Measurements from ENCODE around the gene PAX7. TPM values are rescaled to one million over a fixed set of nuclear protein-coding genes. Genes with fewer than 3 reads are reported as not detected.

PAX7 gene
- polyA plus RNA-seq, 1 of the 3 experiments (the other 2 are of a cell fraction): not detected

GRCh38 chr1:18618546-18619466 lies 11.8 kb upstream of the PAX7 start:
- Histone ChIP-seq H3K4me1 (ENCODE audit: control insufficient read depth in 1 of 2, insufficient read depth in 2 of 2, low read depth in 1 of 2, low read length in 1 of 2) (no peaks in the 10 kb centered on the region), H3K4me2 (no peak overlapping the region), H2AFZ (ENCODE audit: low read depth) (no peak overlapping the region), H3K36me3 (replicated peaks in 1 of 2; ENCODE audit: control insufficient read depth in 1 of 2, insufficient read depth in 2 of 2, low read length in 1 of 2) (no peaks in the 10 kb centered on the region), H3K9ac (no peak overlapping the region), H3K79me2 (ENCODE audit: insufficient read depth) (no peaks in the 10 kb centered on the region), H3K9me3 (no peaks in the 10 kb centered on the region), H3K27me3 (ENCODE audit: insufficient read depth) (no peaks in the 10 kb centered on the region; the same call in 1 of the 2 replicates), H3K4me3 (ENCODE audit: low read depth in 2 of 2, low read length in 1 of 2) (no peak overlapping the region), H4K20me1 (ENCODE audit: insufficient read depth) (no peaks in the 10 kb centered on the region), H3K27ac (ENCODE audit: low read depth in 2 of 2, low read length in 1 of 2) (no peak overlapping the region), H3K9me2 (no peaks in the 10 kb centered on the region), H3F3A (replicated peaks; ENCODE audit: insufficient read depth) (no peaks in the 10 kb centered on the region)
- CTCF ChIA-PET: interaction anchor here (0.6 to 1.3 kb wide), 5 partner anchors 10 to 37 kb away, joined by 3 to 4 read pairs (median 3); no protein-coding TSS in a partner anchor
- 18% methylated on average over 10 of the region's 10 CpGs for WGBS (ENCODE audit: low lambda C conversion rate)
- DNase-seq: no peak
- peak; percentile 20; the same call in 1 of the 2 replicates for TF ChIP-seq JUND (IDR thresholded peaks at IDR 0.05)
- peak; percentile 22; the same call in 1 of the 2 replicates for TF ChIP-seq FOSL2 (IDR thresholded peaks at IDR 0.05; ENCODE audit: borderline replicate concordance, low read depth)
- no peak for TF ChIP-seq MEF2A (IDR thresholded peaks at IDR 0.05; ENCODE audit: borderline replicate concordance, low read depth)
- POLR2A ChIA-PET: no interaction called here

GRCh38 chr1:18619467-18619835 lies 11.2 kb upstream of the PAX7 start:
- no peak overlapping the region for H3K4me3 ChIP-seq (ENCODE audit: low read depth in 2 of 2, low read length in 1 of 2)
- H3K4me2 ChIP-seq: no peak overlapping the region
- H3K27ac ChIP-seq (ENCODE audit: low read depth in 2 of 2, low read length in 1 of 2): no peak overlapping the region
- H3K9ac ChIP-seq: no peak overlapping the region
- TF ChIP-seq USF1 (IDR thresholded peaks at IDR 0.05; ENCODE audit: borderline replicate concordance, low read depth) (no peak), GATA2 (CRISPR knock-in tag; IDR thresholded peaks at IDR 0.05) (no peak), JUND (IDR thresholded peaks at IDR 0.05) (no peak), SMC3 (IDR thresholded peaks at IDR 0.05; ENCODE audit: low read depth, low read length) (no peak), RCOR1 (IDR thresholded peaks at IDR 0.05; ENCODE audit: low read length) (no peak), ELF1 (IDR thresholded peaks at IDR 0.05) (no peak), IRF3 (IDR thresholded peaks at IDR 0.05; ENCODE audit: low read depth, low read length) (no peak), TCF12 (IDR thresholded peaks at IDR 0.05) (no peak), CTCF (IDR thresholded peaks at IDR 0.05) (no peak), RFX5 (IDR thresholded peaks at IDR 0.05; ENCODE audit: low read length) (no peak), EZH2phosphoT487 (IDR thresholded peaks at IDR 0.05; ENCODE audit: borderline replicate concordance, low read depth) (no peak), ZBTB33 (IDR thresholded peaks at IDR 0.05; ENCODE audit: borderline replicate concordance, low read depth) (no peak), REST (IDR thresholded peaks at IDR 0.05; ENCODE audit: low read depth, low read length) (no peak)
- no peaks in the 10 kb centered on the region for H3K79me2 ChIP-seq (ENCODE audit: insufficient read depth)
- no peaks in the 10 kb centered on the region for H3K9me2 ChIP-seq
- CTCF ChIA-PET: interaction anchor here (1.0 to 1.6 kb wide), 2 partner anchors 22 to 38 kb away, joined by 4 to 6 read pairs; no protein-coding TSS in a partner anchor
- H4K20me1 ChIP-seq (ENCODE audit: insufficient read depth): no peaks in the 10 kb centered on the region
- H2AFZ ChIP-seq (ENCODE audit: low read depth): no peak overlapping the region
- H3F3A ChIP-seq (replicated peaks; ENCODE audit: insufficient read depth): no peaks in the 10 kb centered on the region
- no peaks in the 10 kb centered on the region for H3K36me3 ChIP-seq (replicated peaks in 1 of 2; ENCODE audit: control insufficient read depth in 1 of 2, insufficient read depth in 2 of 2, low read length in 1 of 2)
- 16% methylated on average over 2 of the region's 2 CpGs for WGBS (ENCODE audit: low lambda C conversion rate)
- no peaks in the 10 kb centered on the region; the same call in 1 of the 2 replicates for H3K27me3 ChIP-seq (ENCODE audit: insufficient read depth)
- no peaks in the 10 kb centered on the region for H3K9me3 ChIP-seq
- no peak for DNase-seq
- POLR2A ChIA-PET: no interaction called here
- no peaks in the 10 kb centered on the region for H3K4me1 ChIP-seq (ENCODE audit: control insufficient read depth in 1 of 2, insufficient read depth in 2 of 2, low read depth in 1 of 2, low read length in 1 of 2)

Measured in SK-N-SH (cell line).